Activated T-helper 9 cell treated with anti-CD3 and anti-CD28 coated beads, Interleukin-2, amount 50 U/mL, for 16 hours (primary cell): ENCODE measurements around the gene ACOX2.
A peak's percentile ranks its signal among the peaks of the same experiment; 100 is the strongest.
"Not testable (repeated sequence)": the region's sequence is repeated elsewhere in the genome, so short reads cannot be mapped to it uniquely, and the experiment has no call there.

Experiments
- DNase-seq: peaks from one replicate; pipeline ENCODE4 v3.0.0-alpha.2; 2020; ENCODE audit warnings: low read depth

The ACOX2 gene

GRCh38 chr3:58534592-58535494, 2.1 kb downstream of the ACOX2 start:
- no peak for DNase-seq

- DNase-seq: peak; percentile 67
Measured at GRCh38 chr3:58532794-58533220, 4.2 kb downstream of the ACOX2 start.

GRCh38 chr3:58531956-58532355, 5.0 kb downstream of the ACOX2 start:
- DNase-seq: no peak

GRCh38 chr3:58531555-58531954, 5.4 kb downstream of the ACOX2 start:
- no peak for DNase-seq

GRCh38 chr3:58530354-58530865, 6.6 kb downstream of the ACOX2 start:
- DNase-seq: no peak

- no peak for DNase-seq
Measured at GRCh38 chr3:58529516-58530353, 7.3 kb downstream of the ACOX2 start.

- DNase-seq: no peak
Measured at GRCh38 chr3:58528629-58529028, 8.4 kb downstream of the ACOX2 start.

- not testable (repeated sequence) for DNase-seq
Measured at GRCh38 chr3:58527440-58527839, 9.6 kb downstream of the ACOX2 start.

- DNase-seq: no peak
Measured at GRCh38 chr3:58526515-58526957, 10.5 kb downstream of the ACOX2 start.

GRCh38 chr3:58524326-58524888, 12.6 kb downstream of the ACOX2 start:
- DNase-seq: no peak

- DNase-seq: no peak
Measured at GRCh38 chr3:58522759-58523425, 14.1 kb downstream of the ACOX2 start.

- DNase-seq: no peak
Measured at GRCh38 chr3:58521917-58522631, 14.9 kb downstream of the ACOX2 start.

- DNase-seq: no peak
Measured at GRCh38 chr3:58521336-58521670, 15.7 kb downstream of the ACOX2 start.

- DNase-seq: no peak
Measured at GRCh38 chr3:58520403-58521335, 16.3 kb downstream of the ACOX2 start.

- DNase-seq: no peak
Measured at GRCh38 chr3:58519668-58520402, 17.2 kb downstream of the ACOX2 start.

- DNase-seq: no peak
Measured at GRCh38 chr3:58518291-58518789, 18.6 kb downstream of the ACOX2 start.

GRCh38 chr3:58514405-58514804, 22.6 kb downstream of the ACOX2 start:
- no peak for DNase-seq

- DNase-seq: no peak
Measured at GRCh38 chr3:58508437-58508836, 28.6 kb downstream of the ACOX2 start.
